Immature natural killer cell (primary cell): Measurements from ENCODE around the gene INO80. TPM values are rescaled to one million over a fixed set of nuclear protein-coding genes. Genes with fewer than 3 reads are reported as not detected.
A peak's percentile ranks its signal among the peaks of the same experiment; 100 is the strongest.
"Not testable (repeated sequence)": the region's sequence is repeated elsewhere in the genome, so short reads cannot be mapped to it uniquely, and the experiment has no call there.

ENCODE experiments used
- DNase-seq, 3 donors: peaks; one replicate each; pipeline ENCODE4 v3.0.0; 2022; ENCODE audit warnings: mixed read lengths in 1 of 3
- H3K27ac Mint-ChIP-seq, 6 donors: one replicate each; pipeline ENCODE4 v1.8.0; 2020; ENCODE audit warnings: mixed read lengths in 6 of 6, mild to moderate bottlenecking in 5 of 6, inconsistent platforms in 4 of 6, moderate library complexity in 3 of 6
- H3K27me3 Mint-ChIP-seq, 3 donors: one replicate each; pipeline ENCODE4 v1.8.0; 2020 to 2021; ENCODE audit warnings: low read depth in 3 of 3, mild to moderate bottlenecking in 3 of 3, mixed read lengths in 3 of 3, moderate library complexity in 3 of 3, inconsistent platforms in 1 of 3
- H3K36me3 Mint-ChIP-seq, 3 donors: one replicate each; pipeline ENCODE4 v1.8.0; 2020; ENCODE audit warnings: mixed read lengths in 3 of 3, inconsistent platforms in 2 of 3, mild to moderate bottlenecking in 2 of 3
- H3K4me1 Mint-ChIP-seq, 2 donors: one replicate each; pipeline ENCODE4 v1.8.0; 2020; ENCODE audit warnings: inconsistent platforms in 2 of 2, mild to moderate bottlenecking in 2 of 2, mixed read lengths in 2 of 2, moderate library complexity in 1 of 2
- H3K4me3 Mint-ChIP-seq, 5 donors: one replicate each; pipeline ENCODE4 v1.8.0; 2020; ENCODE audit warnings: mild to moderate bottlenecking in 5 of 5, mixed read lengths in 5 of 5, inconsistent platforms in 3 of 5, moderate library complexity in 3 of 5
- H3K9me3 Mint-ChIP-seq, 6 donors: one replicate each; pipeline ENCODE4 v1.8.0; 2020; ENCODE audit warnings: mild to moderate bottlenecking in 6 of 6, mixed read lengths in 6 of 6, inconsistent platforms in 4 of 6, moderate library complexity in 3 of 6
- polyA plus RNA-seq, 3 donors: library from polyadenylated mRNA; unstranded; fragments of 300-500 nt; fragmentation: Illumina TruSeq; gene quantifications; one replicate each; pipeline ENCODE4 v1.2.3, GENCODE V29; 2021

Gene INO80
- polyA plus RNA-seq, 3 donors from 2014 or later: 0.50 to 5.4 (median 2.4) TPM

- no peaks in the 10 kb centered on the region for H3K4me1 Mint-ChIP-seq
- DNase-seq: no peak
Measured at GRCh38 chr15:41133454-41133853, 17.4 kb upstream of the INO80 start.

GRCh38 chr15:41132094-41132493 lies 16.0 kb upstream of the INO80 start:
- not testable (repeated sequence) for H3K9me3 Mint-ChIP-seq, H3K27me3 Mint-ChIP-seq, H3K4me1 Mint-ChIP-seq, H3K27ac Mint-ChIP-seq, H3K36me3 Mint-ChIP-seq, H3K4me3 Mint-ChIP-seq, DNase-seq

More at GRCh38 chr15:41133454-41133853, 17.4 kb upstream of the INO80 start:
- H3K9me3 Mint-ChIP-seq: no peaks in the 10 kb centered on the region
- H3K27me3 Mint-ChIP-seq: peaks cover 0 to 3% (median 0%) of the 10 kb centered on the region in 3 donors
- no peaks in the 10 kb centered on the region for H3K36me3 Mint-ChIP-seq
- no peak overlapping the region for H3K4me3 Mint-ChIP-seq
- no peak overlapping the region for H3K27ac Mint-ChIP-seq

GRCh38 chr15:41128174-41128902 lies 12.3 kb upstream of the INO80 start:
- Mint-ChIP-seq H3K36me3 (no peaks in the 10 kb centered on the region), H3K9me3 (peaks cover 0 to 2% (median 0%) of the 10 kb centered on the region in 6 donors)

DNA sequence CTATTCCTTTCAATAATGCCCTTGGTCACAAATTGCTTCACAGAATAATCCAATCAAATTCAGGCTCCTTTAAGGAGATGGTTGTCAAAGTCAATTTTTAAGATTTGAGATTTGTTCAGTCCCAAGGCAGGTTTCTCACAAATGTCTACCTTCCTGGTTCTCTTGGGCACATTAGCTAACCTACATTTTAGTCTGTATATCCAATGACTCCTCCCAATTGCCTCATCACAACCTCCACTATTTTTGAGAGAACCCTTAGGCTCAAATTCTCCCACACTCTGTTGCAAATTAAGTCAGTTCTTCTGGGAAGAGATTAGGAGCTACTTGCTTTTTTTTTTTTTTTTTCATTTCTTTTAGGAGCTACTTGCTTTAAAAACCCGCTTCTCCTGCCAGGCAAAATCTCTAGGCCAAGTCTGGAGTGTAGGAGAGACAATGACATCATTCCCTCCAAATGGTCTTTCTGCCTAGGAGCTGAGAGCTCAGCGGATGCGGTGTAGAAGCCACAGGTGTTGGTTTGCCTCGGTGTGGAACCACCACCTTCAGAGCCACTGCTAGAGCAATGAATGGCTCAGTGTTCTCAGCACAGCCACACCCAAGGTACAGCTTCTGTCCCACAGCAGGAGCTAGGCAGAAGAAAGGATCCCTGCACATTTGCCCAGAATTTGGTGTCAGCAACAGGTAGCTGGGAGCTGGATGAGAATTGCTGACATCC lies 10.0 kb upstream of the INO80 start:
- Mint-ChIP-seq H3K9me3 (peaks cover 0 to 2% (median 0%) of the 10 kb centered on the region in 6 donors), H3K36me3 (no peaks in the 10 kb centered on the region), H3K4me3 (no peak overlapping the region), H3K27ac (no peak overlapping the region), H3K4me1 (no peaks in the 10 kb centered on the region), H3K27me3 (peaks cover 0 to 10% (median 2%) of the 10 kb centered on the region in 3 donors)
- DNase-seq: no peak

More at GRCh38 chr15:41128174-41128902, 12.3 kb upstream of the INO80 start:
- Mint-ChIP-seq H3K27ac (no peak overlapping the region), H3K4me1 (no peaks in the 10 kb centered on the region), H3K27me3 (peaks cover 0 to 9% (median 2%) of the 10 kb centered on the region in 3 donors), H3K4me3 (no peak overlapping the region)
- no peak for DNase-seq

GRCh38 chr15:41125063-41125669 lies 9.1 kb upstream of the INO80 start:
- Mint-ChIP-seq H3K9me3 (peaks cover 0 to 2% (median 0%) of the 10 kb centered on the region in 6 donors), H3K4me1 (no peaks in the 10 kb centered on the region), H3K27ac (no peak overlapping the region), H3K4me3 (no peak overlapping the region), H3K27me3 (peaks cover 0 to 10% (median 2%) of the 10 kb centered on the region in 3 donors), H3K36me3 (no peaks in the 10 kb centered on the region)
- DNase-seq: no peak

- Mint-ChIP-seq H3K36me3 (no peaks in the 10 kb centered on the region), H3K4me1 (no peaks in the 10 kb centered on the region), H3K9me3 (peaks cover 0 to 2% (median 0%) of the 10 kb centered on the region in 6 donors), H3K27ac (peak overlapping the region in 1 of 6 donors; percentile 38), H3K27me3 (peaks cover 0 to 10% (median 2%) of the 10 kb centered on the region in 3 donors), H3K4me3 (no peak overlapping the region)
- DNase-seq: no peak
Measured at GRCh38 chr15:41124058-41124457, 8.0 kb upstream of the INO80 start.

GRCh38 chr15:41122849-41123248 lies 6.8 kb upstream of the INO80 start:
- Mint-ChIP-seq H3K27ac (no peak overlapping the region), H3K4me3 (no peak overlapping the region), H3K9me3 (peaks cover 0 to 2% (median 0%) of the 10 kb centered on the region in 6 donors), H3K27me3 (peaks cover 0 to 10% (median 2%) of the 10 kb centered on the region in 3 donors), H3K4me1 (no peaks in the 10 kb centered on the region), H3K36me3 (no peaks in the 10 kb centered on the region)
- no peak for DNase-seq

GRCh38 chr15:41121951-41122350 lies 5.9 kb upstream of the INO80 start:
- H3K27me3 Mint-ChIP-seq: peaks cover 1 to 7% (median 2%) of the 10 kb centered on the region in 3 donors
- H3K36me3 Mint-ChIP-seq: no peaks in the 10 kb centered on the region
- H3K4me1 Mint-ChIP-seq: peaks cover under 1 to 3% of the 10 kb centered on the region in 2 donors
- H3K9me3 Mint-ChIP-seq: no peaks in the 10 kb centered on the region
- DNase-seq: no peak
- no peak overlapping the region for H3K27ac Mint-ChIP-seq
- no peak overlapping the region for H3K4me3 Mint-ChIP-seq

DNA sequence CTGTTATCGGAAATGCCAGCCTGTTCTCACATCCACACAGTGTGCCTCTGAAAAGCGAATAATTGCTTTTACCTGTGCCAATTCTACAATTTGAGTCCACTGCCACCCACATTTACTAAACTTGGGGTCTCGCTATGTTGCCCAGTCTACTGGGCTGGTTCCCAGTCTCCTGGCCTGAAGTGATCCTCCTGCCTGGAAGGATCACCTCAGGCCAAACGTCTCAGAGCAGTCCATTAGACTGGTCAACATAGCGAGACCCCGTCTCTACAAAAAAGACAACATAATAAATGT lies 827 bp upstream of the INO80 start:
- H3K27ac Mint-ChIP-seq: peak overlapping the region; percentile 95 to 100 (median 100)
- no peak for DNase-seq
- H3K4me1 Mint-ChIP-seq: peaks cover 27 to 33% of the 10 kb centered on the region in 2 donors
- H3K36me3 Mint-ChIP-seq: peaks cover 0 to 4% (median 0%) of the 10 kb centered on the region in 3 donors
- H3K9me3 Mint-ChIP-seq: peaks cover 0 to 2% (median 0%) of the 10 kb centered on the region in 6 donors
- peaks cover 5 to 19% (median 16%) of the 10 kb centered on the region in 3 donors for H3K27me3 Mint-ChIP-seq
- H3K4me3 Mint-ChIP-seq: peak overlapping the region; percentile 92 to 99 (median 98)

DNA sequence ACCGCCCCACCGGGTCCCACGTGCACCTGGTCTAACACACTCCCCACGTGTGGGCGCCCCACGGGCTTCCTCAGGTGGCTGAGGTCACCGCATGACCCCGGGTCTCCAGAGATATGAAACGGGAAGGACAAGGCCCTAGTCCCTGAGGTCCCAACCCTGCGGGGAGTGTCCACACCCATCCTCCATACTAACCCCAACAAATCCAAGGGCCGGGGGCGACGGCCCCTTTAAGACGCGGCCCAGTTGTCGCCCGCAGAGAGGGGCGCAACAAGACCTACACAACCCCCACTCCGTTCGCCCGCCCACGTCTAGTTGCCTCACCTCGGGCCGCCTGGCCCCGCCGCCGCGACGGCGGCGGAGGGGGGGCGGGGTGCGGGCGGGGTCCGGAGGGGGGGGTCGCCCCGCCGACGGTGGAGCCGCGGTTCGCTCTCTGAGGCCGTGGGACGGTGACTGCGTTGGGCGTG lies 396 bp downstream of the INO80 start:
- DNase-seq: peak; percentile 68 to 71 (median 70)
- Mint-ChIP-seq H3K4me1 (peaks cover 27 to 33% of the 10 kb centered on the region in 2 donors), H3K9me3 (peaks cover 0 to 2% (median 0%) of the 10 kb centered on the region in 6 donors), H3K4me3 (peak overlapping the region; percentile 92 to 99 (median 98)), H3K36me3 (peaks cover 0 to 4% (median 0%) of the 10 kb centered on the region in 3 donors), H3K27me3 (peaks cover 5 to 19% (median 14%) of the 10 kb centered on the region in 3 donors), H3K27ac (peak overlapping the region; percentile 85 to 100 (median 97))

DNA sequence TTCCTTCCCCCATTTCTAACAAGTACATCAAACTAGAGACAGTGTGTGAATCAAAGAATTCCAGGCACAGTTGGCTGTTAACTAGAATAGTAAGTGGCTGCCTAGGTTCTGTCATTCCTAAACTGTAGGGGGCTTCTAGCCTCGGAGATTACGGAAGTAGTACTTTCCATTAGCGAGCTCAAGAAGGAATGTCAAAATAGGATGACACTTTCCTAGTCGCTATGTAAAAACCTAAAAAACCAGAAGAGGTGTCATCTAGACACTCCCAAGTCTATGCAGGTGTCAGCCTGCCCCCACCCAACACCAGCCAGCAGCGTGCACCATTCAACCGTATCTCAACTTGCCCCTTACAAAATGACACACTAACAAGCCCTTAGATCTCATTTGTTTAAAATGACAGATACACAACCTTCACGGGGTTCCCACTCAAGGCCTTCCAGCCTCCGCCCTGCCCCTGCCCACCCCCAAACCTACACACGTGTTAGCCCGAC lies 874 bp downstream of the INO80 start:
- no peak for DNase-seq
- Mint-ChIP-seq H3K36me3 (peaks cover 0 to 4% (median 0%) of the 10 kb centered on the region in 3 donors), H3K4me3 (peak overlapping the region; percentile 85 to 99 (median 94)), H3K9me3 (peaks cover 0 to 2% (median 0%) of the 10 kb centered on the region in 6 donors), H3K4me1 (peaks cover 27 to 33% of the 10 kb centered on the region in 2 donors), H3K27me3 (peaks cover 5 to 19% (median 14%) of the 10 kb centered on the region in 3 donors), H3K27ac (peak overlapping the region; percentile 85 to 99 (median 94))

DNA sequence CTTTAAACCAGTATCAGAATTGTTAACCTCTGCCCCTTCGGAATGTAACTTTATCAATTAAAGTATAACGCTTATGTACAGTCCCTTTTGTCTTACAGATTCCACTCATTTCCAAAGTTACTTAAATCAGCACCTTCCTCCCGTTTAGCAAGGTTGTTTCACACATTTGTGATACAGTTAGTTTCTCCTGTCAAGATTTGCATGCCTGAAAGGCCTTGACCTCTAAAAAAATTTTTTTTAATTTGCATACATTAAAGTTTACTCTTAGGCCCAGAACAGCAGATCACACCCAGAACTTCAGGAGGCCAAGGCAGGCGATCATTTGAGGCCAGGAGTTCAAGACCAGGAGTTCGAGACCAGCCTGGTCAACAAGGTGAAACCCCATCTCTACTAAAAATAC lies 9.1 kb downstream of the INO80 start:
- no peak overlapping the region for H3K4me3 Mint-ChIP-seq

More for the DNA sequence above, 9.1 kb downstream of the INO80 start:
- H3K36me3 Mint-ChIP-seq: peaks cover 0 to 8% (median 0%) of the 10 kb centered on the region in 3 donors
- DNase-seq: no peak
- H3K27ac Mint-ChIP-seq: no peak overlapping the region
- no peaks in the 10 kb centered on the region for H3K9me3 Mint-ChIP-seq
- peaks cover 11 to 32% of the 10 kb centered on the region in 2 donors for H3K4me1 Mint-ChIP-seq
- peaks cover 0 to 1% (median 0%) of the 10 kb centered on the region in 3 donors for H3K27me3 Mint-ChIP-seq
